ENCODE results near the gene TWSG1. TPM values are rescaled to one million over a fixed set of nuclear protein-coding genes. Genes with fewer than 3 reads are reported as not detected.

Gene TWSG1
- total and polyA plus RNA-seq, 5 donors from 2014 or later: 1.9 to 2.6 (median 2.5) TPM

- no peak for DNase-seq
- H3K4me3 ChIP-seq (ENCODE audit: low read depth, low read length): peak overlapping the region; percentile 85
- H3K9me3 ChIP-seq (ENCODE audit: control insufficient read depth in 2 of 2, low read length in 2 of 2): no peaks in the 10 kb centered on the region
- Mint-ChIP-seq H3K4me1 (peaks cover 0 to 23% (median 15%) of the 10 kb centered on the region in 4 donors), H3K27me3 (peaks cover 11% of the 10 kb centered on the region), H3K36me3 (peaks cover 3% of the 10 kb centered on the region), H3K27ac (no peak overlapping the region), H3K4me3 (peak overlapping the region; percentile 45 to 95 (median 84)), H3K9me3 (peaks cover 0 to 2% (median 0%) of the 10 kb centered on the region in 7 donors)
- H3K4me1 ChIP-seq (ENCODE audit: control insufficient read depth, insufficient read depth, low read length, poor library complexity, severe bottlenecking): peaks cover 10% of the 10 kb centered on the region
- no peak overlapping the region for H3K27ac ChIP-seq (ENCODE audit: insufficient read depth, low read length, poor library complexity, severe bottlenecking)
- no peak for ATAC-seq (ENCODE audit: low read depth in 2 of 2)
- H3K36me3 ChIP-seq (ENCODE audit: control insufficient read depth, insufficient read depth, low read length): no peaks in the 10 kb centered on the region
- peaks cover 3% of the 10 kb centered on the region for H3K27me3 ChIP-seq (ENCODE audit: control insufficient read depth, insufficient read depth, low read length)
Measured at GRCh38 chr18:9335697-9336045, 1.1 kb downstream of the TWSG1 start.

GRCh38 chr18:9336827-9337226, 2.3 kb downstream of the TWSG1 start:
- H3K36me3 ChIP-seq (ENCODE audit: control insufficient read depth, insufficient read depth, low read length): no peaks in the 10 kb centered on the region
- peaks cover 9% of the 10 kb centered on the region for H3K27me3 Mint-ChIP-seq
- H3K4me3 ChIP-seq (ENCODE audit: low read depth, low read length): no peak overlapping the region
- H3K4me3 Mint-ChIP-seq: peak overlapping the region in 2 of 4 donors; percentile 64 to 77
- H3K36me3 Mint-ChIP-seq: peaks cover 3% of the 10 kb centered on the region
- no peaks in the 10 kb centered on the region for H3K27me3 ChIP-seq (ENCODE audit: control insufficient read depth, insufficient read depth, low read length)
- peaks cover 0 to 23% (median 15%) of the 10 kb centered on the region in 4 donors for H3K4me1 Mint-ChIP-seq
- ATAC-seq (ENCODE audit: low read depth in 2 of 2) (no peak), DNase-seq (no peak)
- H3K9me3 Mint-ChIP-seq: no peaks in the 10 kb centered on the region
- H3K9me3 ChIP-seq (ENCODE audit: control insufficient read depth in 2 of 2, low read length in 2 of 2): no peaks in the 10 kb centered on the region
- H3K27ac Mint-ChIP-seq: no peak overlapping the region
- H3K4me1 ChIP-seq (ENCODE audit: control insufficient read depth, insufficient read depth, low read length, poor library complexity, severe bottlenecking): peaks cover 10% of the 10 kb centered on the region
- no peak overlapping the region for H3K27ac ChIP-seq (ENCODE audit: insufficient read depth, low read length, poor library complexity, severe bottlenecking)

- no peaks in the 10 kb centered on the region for H3K27me3 ChIP-seq (ENCODE audit: control insufficient read depth, insufficient read depth, low read length)
- H3K9me3 Mint-ChIP-seq: no peaks in the 10 kb centered on the region
- peaks cover 3% of the 10 kb centered on the region for H3K36me3 Mint-ChIP-seq
- H3K9me3 ChIP-seq (ENCODE audit: control insufficient read depth in 2 of 2, low read length in 2 of 2): no peaks in the 10 kb centered on the region
- peaks cover 7% of the 10 kb centered on the region for H3K27me3 Mint-ChIP-seq
- no peak overlapping the region for H3K27ac Mint-ChIP-seq
- H3K4me1 ChIP-seq (ENCODE audit: control insufficient read depth, insufficient read depth, low read length, poor library complexity, severe bottlenecking): peaks cover 10% of the 10 kb centered on the region
- H3K4me1 Mint-ChIP-seq: peaks cover 0 to 23% (median 15%) of the 10 kb centered on the region in 4 donors
- H3K4me3 Mint-ChIP-seq: no peak overlapping the region
- ATAC-seq (ENCODE audit: low read depth in 2 of 2): no peak
- no peaks in the 10 kb centered on the region for H3K36me3 ChIP-seq (ENCODE audit: control insufficient read depth, insufficient read depth, low read length)
- no peak overlapping the region for H3K27ac ChIP-seq (ENCODE audit: insufficient read depth, low read length, poor library complexity, severe bottlenecking)
- H3K4me3 ChIP-seq (ENCODE audit: low read depth, low read length): no peak overlapping the region
- peak in 1 of 3 donors; percentile 47 for DNase-seq
Measured at GRCh38 chr18:9337873-9338272, 3.3 kb downstream of the TWSG1 start.

- no peaks in the 10 kb centered on the region for H3K36me3 ChIP-seq (ENCODE audit: control insufficient read depth, insufficient read depth, low read length)
- no peaks in the 10 kb centered on the region for H3K27me3 ChIP-seq (ENCODE audit: control insufficient read depth, insufficient read depth, low read length)
- H3K36me3 Mint-ChIP-seq: peaks cover 11% of the 10 kb centered on the region
- H3K4me1 ChIP-seq (ENCODE audit: control insufficient read depth, insufficient read depth, low read length, poor library complexity, severe bottlenecking): peaks cover 2% of the 10 kb centered on the region
- no peak for ATAC-seq (ENCODE audit: low read depth in 2 of 2)
- H3K9me3 Mint-ChIP-seq: no peaks in the 10 kb centered on the region
- no peaks in the 10 kb centered on the region for H3K9me3 ChIP-seq (ENCODE audit: control insufficient read depth in 2 of 2, low read length in 2 of 2)
- no peak overlapping the region for H3K4me3 ChIP-seq (ENCODE audit: low read depth, low read length)
- H3K27me3 Mint-ChIP-seq: no peaks in the 10 kb centered on the region
- H3K4me3 Mint-ChIP-seq: peak overlapping the region in 1 of 4 donors; percentile 54
- peaks cover 0 to 14% (median 6%) of the 10 kb centered on the region in 4 donors for H3K4me1 Mint-ChIP-seq
- no peak overlapping the region for H3K27ac Mint-ChIP-seq
- no peak overlapping the region for H3K27ac ChIP-seq (ENCODE audit: insufficient read depth, low read length, poor library complexity, severe bottlenecking)
- no peak for DNase-seq
Measured at GRCh38 chr18:9340472-9340871, 5.9 kb downstream of the TWSG1 start.

DNA sequence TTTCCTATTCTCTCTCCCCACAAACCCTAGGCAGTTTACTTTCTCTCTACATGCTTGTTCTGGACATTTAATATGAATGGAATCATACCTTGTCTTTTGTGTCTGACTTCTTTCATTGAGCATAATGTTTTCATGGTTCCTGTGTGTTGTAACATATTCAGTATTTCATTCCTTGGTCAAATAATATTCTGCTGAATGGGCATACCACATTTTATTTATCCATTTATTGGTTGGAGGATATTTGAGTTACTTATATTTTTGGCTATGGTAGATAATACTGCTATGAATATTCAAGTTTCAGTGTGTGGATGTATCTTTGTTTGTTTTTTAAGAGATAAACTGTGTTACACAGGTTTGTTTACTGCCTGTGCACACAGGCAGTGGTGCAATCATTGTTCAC, 9.0 kb downstream of the TWSG1 start:
- Mint-ChIP-seq H3K36me3 (peaks cover 12% of the 10 kb centered on the region), H3K4me1 (peaks cover 0 to 2% (median 0%) of the 10 kb centered on the region in 4 donors), H3K4me3 (no peak overlapping the region), H3K27ac (no peak overlapping the region), H3K27me3 (no peaks in the 10 kb centered on the region), H3K9me3 (no peaks in the 10 kb centered on the region)
- DNase-seq (no peak), ATAC-seq (ENCODE audit: low read depth in 2 of 2) (no peak)
- no peaks in the 10 kb centered on the region for H3K36me3 ChIP-seq (ENCODE audit: control insufficient read depth, insufficient read depth, low read length)
- H3K9me3 ChIP-seq (ENCODE audit: control insufficient read depth in 2 of 2, low read length in 2 of 2): no peaks in the 10 kb centered on the region
- H3K27ac ChIP-seq (ENCODE audit: insufficient read depth, low read length, poor library complexity, severe bottlenecking): no peak overlapping the region
- H3K4me3 ChIP-seq (ENCODE audit: low read depth, low read length): no peak overlapping the region
- H3K4me1 ChIP-seq (ENCODE audit: control insufficient read depth, insufficient read depth, low read length, poor library complexity, severe bottlenecking): no peaks in the 10 kb centered on the region
- no peaks in the 10 kb centered on the region for H3K27me3 ChIP-seq (ENCODE audit: control insufficient read depth, insufficient read depth, low read length)

GRCh38 chr18:9346775-9347174, 12.2 kb downstream of the TWSG1 start:
- H3K4me3 Mint-ChIP-seq: no peak overlapping the region
- Histone ChIP-seq H3K9me3 (ENCODE audit: control insufficient read depth in 2 of 2, low read length in 2 of 2) (no peaks in the 10 kb centered on the region), H3K36me3 (ENCODE audit: control insufficient read depth, insufficient read depth, low read length) (no peaks in the 10 kb centered on the region), H3K4me3 (ENCODE audit: low read depth, low read length) (no peak overlapping the region), H3K27ac (ENCODE audit: insufficient read depth, low read length, poor library complexity, severe bottlenecking) (no peak overlapping the region), H3K27me3 (ENCODE audit: control insufficient read depth, insufficient read depth, low read length) (no peaks in the 10 kb centered on the region), H3K4me1 (ENCODE audit: control insufficient read depth, insufficient read depth, low read length, poor library complexity, severe bottlenecking) (no peaks in the 10 kb centered on the region)
- H3K36me3 Mint-ChIP-seq: peaks cover 9% of the 10 kb centered on the region
- DNase-seq (no peak), ATAC-seq (ENCODE audit: low read depth in 2 of 2) (no peak)
- H3K27ac Mint-ChIP-seq: no peak overlapping the region
- H3K27me3 Mint-ChIP-seq: no peaks in the 10 kb centered on the region
- H3K9me3 Mint-ChIP-seq: no peaks in the 10 kb centered on the region
- H3K4me1 Mint-ChIP-seq: no peaks in the 10 kb centered on the region

DNA sequence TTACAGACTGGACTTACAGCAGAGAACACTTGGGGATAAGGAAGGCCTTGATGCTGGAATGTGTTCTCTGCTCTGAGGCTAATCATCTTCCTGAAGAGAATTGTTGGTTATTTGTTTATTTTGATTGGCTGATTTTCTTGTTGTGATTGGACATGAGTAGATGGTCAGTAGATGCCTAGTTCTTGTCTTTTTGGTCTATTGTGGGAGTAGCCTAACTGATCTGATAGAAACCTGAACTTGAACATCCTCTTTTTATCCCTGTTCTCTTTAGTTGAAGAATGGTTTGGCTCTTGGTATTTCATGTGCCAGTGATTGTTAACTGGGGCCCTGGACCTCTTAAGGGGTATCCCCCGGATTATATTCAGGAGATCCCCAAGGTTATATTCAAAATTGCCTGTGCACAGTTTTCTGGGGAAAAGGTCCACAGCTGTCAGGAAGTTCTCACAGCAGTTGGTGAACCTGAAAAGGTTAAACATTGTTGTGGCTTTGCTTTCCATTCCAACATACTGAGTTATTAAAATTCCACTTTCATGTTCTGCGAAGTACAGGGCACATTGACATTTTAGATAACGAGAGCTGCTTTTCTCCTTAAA, 13.6 kb downstream of the TWSG1 start:
- ATAC-seq (ENCODE audit: low read depth in 2 of 2) (no peak), DNase-seq (no peak)
- Histone ChIP-seq H3K9me3 (ENCODE audit: control insufficient read depth in 2 of 2, low read length in 2 of 2) (no peaks in the 10 kb centered on the region), H3K27ac (ENCODE audit: insufficient read depth, low read length, poor library complexity, severe bottlenecking) (no peak overlapping the region), H3K27me3 (ENCODE audit: control insufficient read depth, insufficient read depth, low read length) (no peaks in the 10 kb centered on the region), H3K36me3 (ENCODE audit: control insufficient read depth, insufficient read depth, low read length) (no peaks in the 10 kb centered on the region), H3K4me3 (ENCODE audit: low read depth, low read length) (no peak overlapping the region), H3K4me1 (ENCODE audit: control insufficient read depth, insufficient read depth, low read length, poor library complexity, severe bottlenecking) (no peaks in the 10 kb centered on the region)
- H3K36me3 Mint-ChIP-seq: peaks cover 9% of the 10 kb centered on the region
- H3K27me3 Mint-ChIP-seq: no peaks in the 10 kb centered on the region
- H3K4me3 Mint-ChIP-seq: no peak overlapping the region
- H3K9me3 Mint-ChIP-seq: no peaks in the 10 kb centered on the region
- no peak overlapping the region for H3K27ac Mint-ChIP-seq
- no peaks in the 10 kb centered on the region for H3K4me1 Mint-ChIP-seq

- H3K9me3 ChIP-seq (ENCODE audit: control insufficient read depth in 2 of 2, low read length in 2 of 2): no peaks in the 10 kb centered on the region
- no peak for ATAC-seq (ENCODE audit: low read depth in 2 of 2)
- Mint-ChIP-seq H3K27ac (no peak overlapping the region), H3K4me3 (no peak overlapping the region), H3K27me3 (no peaks in the 10 kb centered on the region), H3K36me3 (peaks cover 5% of the 10 kb centered on the region), H3K9me3 (no peaks in the 10 kb centered on the region), H3K4me1 (no peaks in the 10 kb centered on the region)
- DNase-seq: no peak
- no peaks in the 10 kb centered on the region for H3K4me1 ChIP-seq (ENCODE audit: control insufficient read depth, insufficient read depth, low read length, poor library complexity, severe bottlenecking)
- no peak overlapping the region for H3K4me3 ChIP-seq (ENCODE audit: low read depth, low read length)
- H3K27me3 ChIP-seq (ENCODE audit: control insufficient read depth, insufficient read depth, low read length): no peaks in the 10 kb centered on the region
- H3K27ac ChIP-seq (ENCODE audit: insufficient read depth, low read length, poor library complexity, severe bottlenecking): no peak overlapping the region
- H3K36me3 ChIP-seq (ENCODE audit: control insufficient read depth, insufficient read depth, low read length): no peaks in the 10 kb centered on the region
Measured at GRCh38 chr18:9348766-9349165, 14.2 kb downstream of the TWSG1 start.

Data from CD4-positive, CD25-positive, alpha-beta regulatory T cell (primary cell).